IPS DF 6.9 (cell line): Measurements from ENCODE around the gene NELL2.
"Not testable (repeated sequence)": the region's sequence is repeated elsewhere in the genome, so short reads cannot be mapped to it uniquely, and the experiment has no call there.

Source experiments
- DNase-seq: peaks from one replicate; pipeline ENCODE4 v3.0.0-alpha.2; 2013; ENCODE audit warnings: low read depth, low spot score
- H3K27ac ChIP-seq: one replicate; pipeline ENCODE4 v1.5.1; 2013; ENCODE audit warnings: low read length, control low read depth
- H3K27me3 ChIP-seq: 2 replicates; pipeline ENCODE4 v1.6.1; 2013; ENCODE audit warnings: mild to moderate bottlenecking, low read length; ENCODE audit not compliant: control insufficient read depth, insufficient read depth
- H3K36me3 ChIP-seq: 2 replicates; pipeline ENCODE4 v1.6.1; 2013; ENCODE audit warnings: low read length; ENCODE audit not compliant: control insufficient read depth, insufficient read depth
- H3K4me1 ChIP-seq: 2 replicates; pipeline ENCODE4 v1.6.1; 2013; ENCODE audit warnings: low read length; ENCODE audit not compliant: control insufficient read depth, insufficient read depth
- H3K4me3 ChIP-seq: 2 replicates; pipeline ENCODE4 v1.5.1; 2013; ENCODE audit warnings: mild to moderate bottlenecking, low read length
- H3K9me3 ChIP-seq: 2 replicates; pipeline ENCODE4 v1.6.1; 2013; ENCODE audit warnings: low read length, inconsistent platforms; ENCODE audit not compliant: control insufficient read depth, insufficient read depth
- WGBS: extraction: QIAGEN DNeasy Blood & Tissue Kit; methylation state at CpG from one replicate; pipeline ENCODE4 v1.1.7; 2013; ENCODE audit warnings: mixed read lengths, missing lambda C conversion rate; ENCODE audit not compliant: insufficient read length, insufficient coverage; 5-methylcytosine and 5-hydroxymethylcytosine counted together

The NELL2 gene

GRCh38 chr12:44829045-44829444 lies 47.1 kb downstream of the NELL2 start:
- Histone ChIP-seq H3K27me3 (no peaks in the 10 kb centered on the region), H3K4me3 (no peak overlapping the region), H3K27ac (no peak overlapping the region), H3K9me3 (no peaks in the 10 kb centered on the region), H3K36me3 (no peaks in the 10 kb centered on the region), H3K4me1 (no peaks in the 10 kb centered on the region)
- no CpG with 5 or more reads among the region's 1 CpG for WGBS
- no peak for DNase-seq

DNA sequence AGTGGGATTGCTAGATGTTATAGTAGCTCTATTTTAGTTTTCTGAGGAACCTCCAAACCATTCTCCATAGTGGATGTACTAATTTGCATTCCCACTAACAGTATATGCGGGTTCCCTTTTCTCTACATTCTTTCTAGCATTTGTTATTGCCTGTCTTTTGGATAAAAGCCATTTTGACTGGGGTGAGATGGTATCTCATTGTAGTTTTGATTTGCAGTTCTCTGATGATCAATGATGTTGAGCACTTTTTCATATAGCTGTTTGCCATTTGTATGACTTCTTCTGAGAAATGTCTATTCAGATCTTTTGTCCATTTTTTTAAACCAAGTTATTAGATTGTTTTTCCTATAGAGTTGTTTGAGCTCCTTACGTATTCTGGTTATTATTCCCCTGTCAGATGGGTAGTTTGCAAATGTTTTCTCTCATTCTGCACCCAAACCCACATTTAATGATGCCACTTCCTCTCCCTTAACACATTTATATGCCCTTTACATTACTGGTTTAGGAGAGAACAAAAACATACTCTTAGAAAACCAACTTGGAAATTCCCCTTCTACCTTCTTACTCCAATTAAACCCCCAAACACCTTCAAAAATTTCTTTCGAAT lies 48.2 kb downstream of the NELL2 start:
- no peaks in the 10 kb centered on the region for H3K9me3 ChIP-seq
- DNase-seq = no peak
- H3K36me3 ChIP-seq = no peaks in the 10 kb centered on the region
- no peak overlapping the region for H3K4me3 ChIP-seq
- H3K4me1 ChIP-seq = no peaks in the 10 kb centered on the region
- WGBS = 100% methylated on average over 1 of the region's 3 CpGs
- no peaks in the 10 kb centered on the region for H3K27me3 ChIP-seq
- no peak overlapping the region for H3K27ac ChIP-seq

GRCh38 chr12:44821702-44822101 lies 54.4 kb downstream of the NELL2 start:
- H3K27ac ChIP-seq, H3K9me3 ChIP-seq, DNase-seq, H3K4me1 ChIP-seq, H3K4me3 ChIP-seq, H3K36me3 ChIP-seq, H3K27me3 ChIP-seq: not testable (repeated sequence)
- WGBS = no CpG with 5 or more reads among the region's 8 CpGs

DNA sequence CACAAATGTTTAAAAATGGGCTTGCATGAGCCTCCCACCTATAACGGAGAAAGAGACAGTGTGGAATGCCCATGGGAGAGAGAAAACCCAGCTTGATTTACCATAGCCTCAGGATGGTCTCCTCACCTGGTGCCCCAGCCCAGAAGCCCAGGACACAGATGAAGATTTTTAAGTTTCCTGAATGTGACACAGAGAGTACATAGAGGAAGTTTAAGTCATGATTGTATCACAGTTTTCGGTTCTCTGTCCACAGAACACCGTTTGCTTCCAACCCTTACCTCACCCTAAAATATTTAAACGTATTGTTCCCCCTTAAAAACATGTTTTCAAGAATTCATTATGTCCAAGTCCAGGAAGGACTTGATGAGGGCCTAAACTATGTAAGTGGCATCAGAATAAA lies 56.2 kb downstream of the NELL2 start:
- no peaks in the 10 kb centered on the region for H3K36me3 ChIP-seq
- H3K27me3 ChIP-seq = no peaks in the 10 kb centered on the region
- no peak overlapping the region for H3K27ac ChIP-seq
- H3K9me3 ChIP-seq = no peaks in the 10 kb centered on the region
- 100% methylated on average over 1 of the region's 4 CpGs for WGBS
- H3K4me1 ChIP-seq = no peaks in the 10 kb centered on the region
- DNase-seq = no peak
- H3K4me3 ChIP-seq = no peak overlapping the region

GRCh38 chr12:44817687-44818086 lies 58.4 kb downstream of the NELL2 start:
- Histone ChIP-seq H3K9me3 (no peaks in the 10 kb centered on the region), H3K27ac (no peak overlapping the region), H3K4me3 (no peak overlapping the region), H3K4me1 (no peaks in the 10 kb centered on the region), H3K36me3 (no peaks in the 10 kb centered on the region), H3K27me3 (no peaks in the 10 kb centered on the region)
- WGBS = no CpG with 5 or more reads among the region's 3 CpGs
- no peak for DNase-seq

- Histone ChIP-seq H3K4me3 (no peak overlapping the region), H3K9me3 (no peaks in the 10 kb centered on the region), H3K4me1 (no peaks in the 10 kb centered on the region), H3K27ac (no peak overlapping the region), H3K36me3 (no peaks in the 10 kb centered on the region), H3K27me3 (no peaks in the 10 kb centered on the region)
- DNase-seq = no peak
- no CpG with 5 or more reads among the region's 4 CpGs for WGBS
These were observed 59.6 kb downstream of the NELL2 start for GRCh38 chr12:44816446-44817017.

DNA sequence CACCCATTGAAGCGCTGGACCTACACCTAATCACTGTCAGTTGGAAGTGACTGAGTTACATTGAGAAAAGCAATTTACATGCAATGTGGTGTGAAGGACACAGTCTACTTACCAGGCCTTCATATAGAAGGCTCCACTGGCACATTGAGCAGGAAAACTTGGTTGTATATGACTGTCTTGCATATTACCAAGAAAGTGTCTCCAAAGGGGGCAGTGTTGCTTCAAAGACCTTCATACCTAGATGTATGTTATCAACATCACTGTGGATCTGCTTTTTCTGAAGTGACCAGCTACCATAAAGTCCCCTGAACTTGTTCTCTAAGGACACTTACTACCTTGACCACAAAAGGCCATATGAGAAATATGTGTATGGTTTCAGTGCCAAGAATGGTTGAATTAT lies 64.1 kb downstream of the NELL2 start:
- no CpG with 5 or more reads among the region's 1 CpG for WGBS
- Histone ChIP-seq H3K36me3 (no peaks in the 10 kb centered on the region), H3K27ac (no peak overlapping the region), H3K4me1 (no peaks in the 10 kb centered on the region), H3K9me3 (no peaks in the 10 kb centered on the region), H3K27me3 (no peaks in the 10 kb centered on the region), H3K4me3 (no peak overlapping the region)
- DNase-seq = peak; percentile 4

- Histone ChIP-seq H3K4me3 (no peak overlapping the region), H3K9me3 (no peaks in the 10 kb centered on the region), H3K27ac (no peak overlapping the region), H3K27me3 (no peaks in the 10 kb centered on the region), H3K4me1 (no peaks in the 10 kb centered on the region), H3K36me3 (no peaks in the 10 kb centered on the region)
- DNase-seq = no peak
These were observed 72.0 kb downstream of the NELL2 start for GRCh38 chr12:44804068-44804467.

- no peak for DNase-seq
- H3K36me3 ChIP-seq = no peaks in the 10 kb centered on the region
- no peaks in the 10 kb centered on the region; the same call in 1 of the 2 replicates for H3K4me1 ChIP-seq
- H3K9me3 ChIP-seq = no peaks in the 10 kb centered on the region
- no peak overlapping the region for H3K4me3 ChIP-seq
- H3K27ac ChIP-seq = no peak overlapping the region
- no peaks in the 10 kb centered on the region for H3K27me3 ChIP-seq
These were observed 80.1 kb downstream of the NELL2 start for GRCh38 chr12:44795970-44796369.

GRCh38 chr12:44788731-44789130 lies 87.4 kb downstream of the NELL2 start:
- H3K27me3 ChIP-seq = no peaks in the 10 kb centered on the region
- WGBS = no CpG with 5 or more reads among the region's 4 CpGs
- no peak for DNase-seq
- H3K9me3 ChIP-seq = no peaks in the 10 kb centered on the region
- no peak overlapping the region for H3K27ac ChIP-seq
- no peaks in the 10 kb centered on the region for H3K4me1 ChIP-seq
- no peaks in the 10 kb centered on the region for H3K36me3 ChIP-seq
- H3K4me3 ChIP-seq = no peak overlapping the region

- WGBS = no CpG with 5 or more reads among the region's 2 CpGs
- Histone ChIP-seq H3K27me3 (no peaks in the 10 kb centered on the region), H3K9me3 (no peaks in the 10 kb centered on the region; the same call in 1 of the 2 replicates), H3K36me3 (no peaks in the 10 kb centered on the region; the same call in 1 of the 2 replicates), H3K4me1 (no peaks in the 10 kb centered on the region), H3K27ac (no peak overlapping the region), H3K4me3 (no peak overlapping the region)
- DNase-seq = no peak
These were observed 95.8 kb downstream of the NELL2 start for GRCh38 chr12:44780221-44780790.
